ENCODE results near the gene COL17A1.

Gene COL17A1

GRCh38 chr10:104029521-104029860, 56.2 kb downstream of the COL17A1 start:
- no peak for DNase-seq

GRCh38 chr10:104028823-104029520, 56.7 kb downstream of the COL17A1 start:
- no peak for DNase-seq

- DNase-seq, result peak in 1 of 2 experiments; percentile 21
Observed at GRCh38 chr10:104028146-104028545, 57.5 kb downstream of the COL17A1 start.

GRCh38 chr10:104026762-104027161, 58.9 kb downstream of the COL17A1 start:
- DNase-seq, result no peak

GRCh38 chr10:104025524-104025923, 60.2 kb downstream of the COL17A1 start:
- no peak for DNase-seq

GRCh38 chr10:104022026-104022425, 63.7 kb downstream of the COL17A1 start:
- no peak for DNase-seq

GRCh38 chr10:104021246-104021645, 64.4 kb downstream of the COL17A1 start:
- no peak for DNase-seq

- DNase-seq, result no peak
Observed at GRCh38 chr10:104020020-104020419, 65.7 kb downstream of the COL17A1 start.

GRCh38 chr10:104018471-104018870, 67.2 kb downstream of the COL17A1 start:
- DNase-seq, result no peak

- DNase-seq, result no peak
Observed at GRCh38 chr10:104016661-104017060, 69.0 kb downstream of the COL17A1 start.

GRCh38 chr10:104014176-104014575, 71.5 kb downstream of the COL17A1 start:
- DNase-seq, result no peak

- DNase-seq, result no peak
Observed at GRCh38 chr10:104013489-104013888, 72.2 kb downstream of the COL17A1 start.

- DNase-seq, result no peak
Observed at GRCh38 chr10:104011904-104012303, 73.8 kb downstream of the COL17A1 start.

GRCh38 chr10:104005172-104005863, 80.4 kb downstream of the COL17A1 start:
- no peak for DNase-seq

- DNase-seq, result no peak
Observed at GRCh38 chr10:104002911-104003310, 82.8 kb downstream of the COL17A1 start.

- DNase-seq, result no peak
Observed at GRCh38 chr10:103998805-103999204, 86.9 kb downstream of the COL17A1 start.

- no peak for DNase-seq
Observed at GRCh38 chr10:103995134-103995533, 90.5 kb downstream of the COL17A1 start.

GRCh38 chr10:103991393-103992128, 94.1 kb downstream of the COL17A1 start:
- DNase-seq, result no peak

- no peak for DNase-seq
Observed at GRCh38 chr10:103990531-103990930, 95.1 kb downstream of the COL17A1 start.

GRCh38 chr10:103990121-103990520, 95.6 kb downstream of the COL17A1 start:
- no peak for DNase-seq

- DNase-seq, result no peak
Observed at GRCh38 chr10:103986360-103986759, 99.3 kb downstream of the COL17A1 start.

GRCh38 chr10:103985726-103986125, 100.0 kb downstream of the COL17A1 start:
- no peak for DNase-seq

GRCh38 chr10:103983367-103983911, 102.2 kb downstream of the COL17A1 start:
- DNase-seq, result no peak

- DNase-seq, result no peak
Observed at GRCh38 chr10:103982639-103983038, 103.0 kb downstream of the COL17A1 start.

All from activated CD4-positive, alpha-beta T cell treated with anti-CD3 and anti-CD28 coated beads, Interleukin-2, amount 50 U/mL, for 4 hours (primary cell).